Occipital lobe (tissue), 2 donors: Measurements from ENCODE around the gene B4GAT1. TPM values are rescaled to one million over a fixed set of nuclear protein-coding genes. Genes with fewer than 3 reads are reported as not detected.
"Not testable (repeated sequence)": the region's sequence is repeated elsewhere in the genome, so short reads cannot be mapped to it uniquely, and the experiment has no call there.

ENCODE experiments used
- DNase-seq: peaks from one replicate; lab custom pipeline; 2025; lab: John Stamatoyannopoulos, UW
- total RNA-seq: library from RNA; depleted of rRNA; stranded (reverse); fragments of >200 nt; gene quantifications from one replicate; pipeline ENCODE4 v1.2.3, GENCODE V29; 2014

Gene B4GAT1
- total RNA-seq, 1 donor from 2014 or later = 63.2 TPM

DNA sequence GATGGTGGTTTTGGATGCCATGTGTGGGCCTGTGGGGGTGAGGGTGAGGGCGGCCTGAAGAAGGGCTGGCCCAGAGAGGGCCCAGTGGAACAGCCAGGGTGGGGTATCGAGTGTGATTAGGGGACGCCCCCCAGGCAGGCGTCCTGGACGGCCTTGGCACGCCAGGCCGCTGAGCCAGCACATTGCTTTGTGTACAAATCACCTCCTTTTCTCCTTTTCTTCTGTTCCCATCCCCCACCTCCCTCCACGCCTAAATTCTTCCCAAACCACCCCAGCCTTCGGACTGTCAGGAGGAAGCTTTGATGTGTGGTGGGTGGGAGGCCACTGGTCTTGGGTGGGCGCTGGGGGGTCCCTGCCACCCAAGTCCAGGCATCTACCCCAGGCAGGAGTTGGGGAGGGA lies 22.8 kb downstream of the B4GAT1 start:
- no peak for DNase-seq

- no peak for DNase-seq
These were observed 23.7 kb downstream of the B4GAT1 start for GRCh38 chr11:66323684-66324083.

DNA sequence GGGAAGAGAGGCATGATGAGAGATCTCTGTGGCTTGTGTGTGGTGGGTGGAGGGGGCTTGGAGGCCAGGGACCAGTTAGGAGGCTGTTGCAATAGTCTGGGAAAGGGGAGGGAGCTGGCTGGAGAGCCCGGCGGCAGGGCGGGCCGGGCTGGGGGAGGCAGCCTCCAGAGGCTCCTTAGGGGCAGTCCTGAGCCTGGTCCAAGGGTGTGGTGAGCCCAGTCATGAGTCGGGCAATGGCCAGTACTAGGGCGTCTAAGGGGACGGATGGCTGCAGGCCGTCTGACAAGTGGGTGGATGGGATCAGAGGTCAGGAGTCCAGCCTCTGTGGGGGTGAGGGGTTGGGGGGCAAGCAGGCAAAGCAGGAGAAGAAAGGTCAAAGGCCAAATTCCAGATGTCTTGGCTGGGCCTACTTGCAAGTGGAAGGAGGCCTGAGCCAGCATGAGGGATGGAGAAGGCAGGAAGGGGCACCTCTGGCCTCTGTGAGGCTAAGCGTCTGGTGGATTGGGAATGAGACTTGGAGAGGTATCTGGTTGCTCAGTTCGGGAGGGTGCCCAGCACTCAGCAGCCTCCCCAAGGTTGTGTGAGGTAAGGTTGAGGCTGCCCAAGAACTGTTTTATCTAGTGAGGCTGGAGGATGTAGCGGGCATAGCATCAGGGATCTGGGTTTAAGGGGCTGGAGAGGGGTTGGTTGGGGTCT lies 24.5 kb downstream of the B4GAT1 start:
- no peak for DNase-seq

GRCh38 chr11:66321606-66322005 lies 25.8 kb downstream of the B4GAT1 start:
- no peak for DNase-seq

- DNase-seq = not testable (repeated sequence)
These were observed 26.7 kb downstream of the B4GAT1 start for GRCh38 chr11:66320748-66321147.

GRCh38 chr11:66320289-66320688 lies 27.1 kb downstream of the B4GAT1 start:
- DNase-seq = not testable (repeated sequence)

- DNase-seq = no peak
These were observed 28.8 kb downstream of the B4GAT1 start for GRCh38 chr11:66318600-66318970.

- peak; percentile 30 for DNase-seq
These were observed 29.5 kb downstream of the B4GAT1 start for GRCh38 chr11:66317723-66318599.

DNA sequence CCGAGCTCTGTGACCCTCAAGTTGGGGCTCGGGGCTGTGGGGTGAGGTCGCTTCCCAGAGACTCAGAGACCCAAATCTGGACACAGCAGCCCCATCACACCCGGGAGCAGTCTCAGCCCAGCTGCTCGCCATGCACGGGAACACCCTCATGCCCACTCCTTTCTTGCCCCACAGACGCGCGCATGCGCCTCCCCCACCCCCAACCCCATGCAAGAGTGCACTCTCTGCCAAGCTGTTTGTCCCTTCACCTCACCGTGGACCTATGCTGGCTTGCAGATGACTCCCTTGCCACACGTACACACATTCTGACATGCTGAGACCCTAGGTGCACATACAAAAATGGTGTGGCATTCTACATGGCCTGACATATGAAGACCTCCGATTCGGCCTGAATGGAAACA lies 30.1 kb downstream of the B4GAT1 start:
- DNase-seq = no peak

DNA sequence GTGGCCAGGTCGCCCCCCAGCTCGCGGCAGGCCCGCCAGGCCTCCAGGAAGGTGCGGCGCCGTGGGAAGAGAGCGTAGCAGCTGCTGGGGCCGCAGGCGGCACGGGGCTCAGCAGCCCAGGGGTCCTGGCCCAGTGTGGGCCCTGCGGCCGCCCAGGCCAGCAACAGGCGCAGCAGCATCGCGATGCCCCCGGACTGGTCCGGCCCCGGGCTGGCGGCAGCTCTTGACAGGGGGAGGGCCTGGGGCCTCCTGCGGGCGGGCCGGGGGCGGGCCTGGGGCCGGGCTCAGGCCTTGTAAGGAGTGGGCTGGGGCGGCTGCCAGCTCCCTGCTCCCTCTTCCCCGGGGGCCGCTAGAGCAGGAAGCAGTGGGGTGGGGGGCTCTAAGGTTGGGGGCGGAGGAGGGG lies 30.6 kb downstream of the B4GAT1 start, which contains the start of gene CD248:
TSS of gene CD248 (minus strand) at position 196 of the 403 bp plus-strand sequence. CDS start at position 179, 17 bp downstream.
- DNase-seq = no peak

- DNase-seq = no peak
These were observed 31.3 kb downstream of the B4GAT1 start for GRCh38 chr11:66315921-66316811.

DNA sequence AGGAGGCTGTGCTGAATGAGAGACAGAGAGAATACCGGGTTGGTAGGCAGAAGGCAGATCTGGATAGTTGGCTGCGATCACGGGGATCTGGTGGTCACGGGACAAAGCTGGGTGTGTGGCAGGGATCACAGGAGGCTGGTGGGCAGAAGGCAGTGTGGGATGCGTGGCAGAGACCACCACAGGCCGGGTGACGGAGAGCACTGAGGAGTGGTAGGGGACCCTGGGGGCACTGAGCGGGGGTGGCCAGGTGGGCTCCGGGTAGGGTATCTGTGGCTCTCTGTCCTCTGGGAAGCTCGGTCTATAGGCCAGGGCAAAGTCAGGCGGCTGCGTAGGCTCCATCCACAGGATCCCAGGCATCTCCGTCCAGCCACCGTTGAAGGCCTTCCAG lies 31.9 kb downstream of the B4GAT1 start:
- DNase-seq = no peak

GRCh38 chr11:66314561-66315497 lies 32.6 kb downstream of the B4GAT1 start:
- no peak for DNase-seq

- DNase-seq = no peak
These were observed 33.3 kb downstream of the B4GAT1 start for GRCh38 chr11:66314186-66314501.

- no peak for DNase-seq
These were observed 33.9 kb downstream of the B4GAT1 start for GRCh38 chr11:66313321-66314185.

DNA sequence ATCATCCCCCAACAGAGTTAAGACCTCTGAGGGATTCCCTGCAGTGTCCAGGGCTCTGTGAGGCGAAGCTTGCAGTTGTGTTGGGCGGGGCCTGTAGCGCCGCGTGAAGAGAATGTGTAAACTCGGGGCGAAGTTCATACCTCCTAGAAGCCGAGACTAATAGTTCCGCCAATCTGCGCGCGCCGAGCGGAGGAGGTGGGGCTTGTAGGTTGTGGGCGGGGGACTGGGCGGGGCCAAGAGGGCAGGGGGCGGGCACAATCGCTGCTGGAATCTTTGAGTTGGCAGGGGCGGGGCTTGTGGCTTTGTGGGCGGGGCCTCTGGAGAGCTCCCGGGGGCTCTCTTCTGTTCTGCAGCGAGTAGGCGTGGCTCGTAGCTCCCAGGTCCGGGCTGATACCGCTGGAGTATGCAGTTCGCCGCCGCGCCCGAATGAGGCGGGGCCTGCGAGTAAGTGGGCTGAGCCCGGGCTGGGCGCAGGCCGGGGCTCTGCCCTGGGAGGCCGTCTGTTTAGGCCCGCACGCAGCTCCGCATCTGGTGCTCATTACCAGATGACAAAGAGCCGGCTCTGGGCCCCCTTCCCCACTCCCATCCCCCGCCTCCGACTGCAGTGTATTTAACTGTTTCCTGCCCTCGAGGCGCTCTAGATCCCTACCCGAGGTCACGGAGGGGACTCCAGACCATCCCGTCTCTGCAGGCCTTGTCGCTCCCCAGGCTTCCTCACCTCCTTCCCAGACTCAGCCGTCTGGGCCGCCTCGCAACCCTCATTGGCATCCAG lies 34.7 kb downstream of the B4GAT1 start:
- DNase-seq = peak; percentile 94

- peak; percentile 86 for DNase-seq
These were observed 35.4 kb downstream of the B4GAT1 start for GRCh38 chr11:66311965-66312548.

DNA sequence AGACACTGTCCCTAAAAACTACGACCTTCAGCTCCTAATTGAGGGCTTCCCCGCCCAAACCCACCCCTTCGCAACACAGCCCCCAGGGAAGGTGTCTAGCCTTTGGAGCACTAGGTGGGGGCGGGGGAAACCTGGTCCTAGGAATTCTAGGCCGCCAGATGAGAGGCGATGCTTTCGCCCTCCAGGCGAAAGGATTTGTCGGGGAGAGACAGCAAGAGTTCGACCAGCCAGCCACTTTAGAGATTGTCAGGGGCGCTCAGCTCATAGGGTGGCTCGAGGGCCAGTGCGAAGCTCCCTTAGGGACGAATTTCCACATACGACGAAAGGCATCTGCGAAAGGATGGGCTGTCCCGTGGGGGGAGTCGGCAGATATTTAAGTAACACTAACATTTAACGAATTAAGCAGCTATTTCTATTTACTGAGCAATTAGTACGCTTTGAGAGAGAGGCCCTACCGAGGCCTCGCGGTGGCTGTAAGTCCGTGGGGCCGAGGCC lies 35.9 kb downstream of the B4GAT1 start:
- no peak for DNase-seq
